Omental fat pad (tissue), 4 donors: ENCODE data around the gene CAST. TPM values are rescaled to one million over a fixed set of nuclear protein-coding genes. Genes with fewer than 3 reads are reported as not detected.

Experiments
- ATAC-seq: fragments of 150-250 bp; one replicate; pipeline ENCODE4 v1.9.1; 2016; ENCODE audit warnings: mild to moderate bottlenecking, moderate library complexity; ENCODE audit not compliant: low FRiP score
- DNase-seq: peaks from one replicate; pipeline ENCODE4 v3.0.0-alpha.2; 2019; ENCODE audit warnings: low spot score
- CTCF ChIP-seq, 3 donors: fragments of 450-650 bp; IDR thresholded peaks; one replicate each; pipeline ENCODE4 v1.5.1; 2016 to 2017; ENCODE audit warnings: antibody characterized with exemption in 3 of 3, mild to moderate bottlenecking in 3 of 3, moderate library complexity in 2 of 3
- total RNA-seq, 4 donors: library from RNA; depleted of rRNA; stranded (reverse); fragments of >200 nt; gene quantifications; one replicate each; pipeline ENCODE4 v1.1.0, GENCODE V29; 2016

The CAST gene
- total RNA-seq, 4 donors from 2014 or later: 224 to 362 (median 285) TPM

- no peak for TF ChIP-seq CTCF (IDR thresholded peaks at IDR 0.05)
- DNase-seq (no peak), ATAC-seq (no peak)
Observed at GRCh38 chr5:96668725-96669124, 6.5 kb downstream of the CAST start.

- TF ChIP-seq CTCF (IDR thresholded peaks at IDR 0.05): no peak
- ATAC-seq: no peak
- DNase-seq: no peak
Observed at GRCh38 chr5:96669909-96670308, 7.7 kb downstream of the CAST start.

GRCh38 chr5:96671441-96671840 lies 9.3 kb downstream of the CAST start:
- ATAC-seq (no peak), DNase-seq (no peak)
- TF ChIP-seq CTCF (IDR thresholded peaks at IDR 0.05): no peak

GRCh38 chr5:96673127-96673526 lies 11.0 kb downstream of the CAST start:
- ATAC-seq (no peak), DNase-seq (no peak)
- TF ChIP-seq CTCF (IDR thresholded peaks at IDR 0.05): no peak

GRCh38 chr5:96675882-96676281 lies 13.7 kb downstream of the CAST start:
- no peak for ATAC-seq
- TF ChIP-seq CTCF (IDR thresholded peaks at IDR 0.05): no peak
- DNase-seq: no peak

- no peak for TF ChIP-seq CTCF (IDR thresholded peaks at IDR 0.05)
- DNase-seq: no peak
- ATAC-seq: no peak
Observed at GRCh38 chr5:96677496-96677895, 15.3 kb downstream of the CAST start.

GRCh38 chr5:96679293-96679692 lies 17.1 kb downstream of the CAST start:
- TF ChIP-seq CTCF (IDR thresholded peaks at IDR 0.05): no peak
- no peak for DNase-seq
- ATAC-seq: no peak
